ENCODE measurements around the gene LRRC8B.
"Not testable (repeated sequence)": the region's sequence is repeated elsewhere in the genome, so short reads cannot be mapped to it uniquely, and the experiment has no call there.

Gene LRRC8B

DNA sequence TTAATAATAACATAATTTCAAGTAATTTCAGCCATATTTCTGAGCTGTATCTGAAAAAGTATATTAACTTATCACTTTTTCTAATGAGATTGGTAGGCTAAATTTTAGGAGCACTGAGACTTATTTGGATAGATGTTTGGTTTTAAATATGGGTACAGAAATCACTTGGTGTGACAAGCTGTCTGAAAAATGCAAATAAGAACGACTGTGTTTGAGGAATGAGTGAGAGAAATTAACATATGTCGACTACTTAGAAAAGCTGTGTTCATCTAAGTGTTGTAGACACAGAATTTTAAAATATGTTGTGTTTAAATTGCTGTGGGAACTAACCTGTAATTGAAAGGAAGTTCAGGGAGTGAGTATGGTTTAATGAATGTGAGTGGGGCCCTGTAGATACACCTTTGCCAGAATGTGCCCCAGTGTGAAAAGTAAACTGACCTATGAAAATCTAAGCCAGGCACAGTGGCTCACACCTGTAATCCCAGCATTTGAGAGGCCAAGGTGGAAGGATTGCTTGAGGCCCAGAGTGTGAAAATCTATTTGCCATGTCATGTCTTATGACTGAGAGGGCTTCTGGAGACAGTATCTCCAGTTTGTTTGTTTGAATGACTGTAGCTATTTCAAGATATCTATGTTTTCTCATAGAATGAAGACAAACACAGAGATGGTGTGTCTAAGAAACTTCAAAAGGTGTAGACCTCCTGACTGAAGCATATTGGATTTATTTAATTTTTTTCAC is 54.5 kb downstream of the LRRC8B start:
- no peak for DNase-seq (ENCODE audit: low read depth in 2 of 2, low spot score in 1 of 2)

DNA sequence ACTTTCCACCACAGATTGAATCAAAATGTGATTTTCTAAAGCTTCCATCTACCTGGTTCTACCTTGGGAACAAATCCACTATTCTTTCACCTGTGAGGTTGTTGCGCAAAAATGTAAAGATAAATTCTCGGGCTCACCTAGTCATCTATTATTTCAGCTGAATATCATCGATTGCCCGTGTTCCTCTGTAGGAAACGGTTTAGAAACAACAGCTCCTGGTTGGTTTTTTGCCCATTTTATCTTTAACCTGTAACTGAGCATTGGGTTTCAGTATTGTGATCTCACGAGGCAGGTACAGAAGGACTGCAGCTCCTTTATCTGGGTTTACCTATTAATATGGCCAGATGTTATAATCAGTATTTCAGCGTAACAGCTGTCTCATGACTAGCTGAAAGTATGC is 55.4 kb downstream of the LRRC8B start:
- no peak for DNase-seq (ENCODE audit: low read depth in 2 of 2, low spot score in 1 of 2)

DNA sequence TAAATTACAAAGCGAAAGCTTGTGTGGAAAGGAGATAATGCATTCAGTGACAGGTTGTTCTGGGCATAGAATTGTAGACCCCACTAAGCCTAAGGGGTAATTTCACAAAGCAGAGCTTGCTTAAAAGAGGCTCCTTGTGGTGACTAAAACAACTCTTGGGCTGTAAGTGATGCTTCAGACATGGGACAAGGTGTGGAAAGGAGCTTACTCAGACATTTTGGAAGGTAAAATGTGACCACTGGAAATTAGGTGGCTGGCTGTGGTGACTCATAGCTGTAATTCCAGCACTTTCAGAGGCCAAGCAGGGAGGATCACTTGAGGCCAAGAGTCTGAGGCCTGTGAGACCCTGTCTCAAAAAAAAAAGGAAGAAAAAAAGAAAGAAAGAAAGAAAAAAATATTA is 57.2 kb downstream of the LRRC8B start:
- no peak for DNase-seq (ENCODE audit: low read depth in 2 of 2, low spot score in 1 of 2)

DNA sequence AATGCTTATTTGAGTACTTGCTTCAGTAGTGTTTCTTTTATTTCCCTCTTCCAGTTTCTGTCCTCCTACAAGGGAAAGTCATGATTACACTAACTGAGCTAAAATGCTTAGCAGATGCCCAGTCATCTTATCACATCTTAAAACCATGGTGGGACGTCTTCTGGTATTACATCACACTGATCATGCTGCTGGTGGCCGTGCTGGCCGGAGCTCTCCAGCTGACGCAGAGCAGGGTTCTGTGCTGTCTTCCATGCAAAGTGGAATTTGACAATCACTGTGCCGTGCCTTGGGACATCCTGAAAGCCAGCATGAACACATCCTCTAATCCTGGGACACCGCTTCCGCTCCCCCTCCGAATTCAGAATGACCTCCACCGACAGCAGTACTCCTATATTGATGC is 57.9 kb downstream of the LRRC8B start:
- no peak for DNase-seq (ENCODE audit: low read depth in 2 of 2, low spot score in 1 of 2)

DNA sequence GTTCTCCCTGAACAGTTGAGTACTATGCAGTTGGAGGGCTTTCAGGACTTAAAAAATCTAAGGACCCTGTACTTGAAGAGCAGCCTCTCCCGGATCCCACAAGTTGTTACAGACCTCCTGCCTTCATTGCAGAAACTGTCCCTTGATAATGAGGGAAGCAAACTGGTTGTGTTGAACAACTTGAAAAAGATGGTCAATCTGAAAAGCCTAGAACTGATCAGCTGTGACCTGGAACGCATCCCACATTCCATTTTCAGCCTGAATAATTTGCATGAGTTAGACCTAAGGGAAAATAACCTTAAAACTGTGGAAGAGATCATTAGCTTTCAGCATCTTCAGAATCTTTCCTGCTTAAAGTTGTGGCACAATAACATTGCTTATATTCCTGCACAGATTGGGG is 59.6 kb downstream of the LRRC8B start:
- no peak for DNase-seq (ENCODE audit: low read depth in 2 of 2, low spot score in 1 of 2)

DNA sequence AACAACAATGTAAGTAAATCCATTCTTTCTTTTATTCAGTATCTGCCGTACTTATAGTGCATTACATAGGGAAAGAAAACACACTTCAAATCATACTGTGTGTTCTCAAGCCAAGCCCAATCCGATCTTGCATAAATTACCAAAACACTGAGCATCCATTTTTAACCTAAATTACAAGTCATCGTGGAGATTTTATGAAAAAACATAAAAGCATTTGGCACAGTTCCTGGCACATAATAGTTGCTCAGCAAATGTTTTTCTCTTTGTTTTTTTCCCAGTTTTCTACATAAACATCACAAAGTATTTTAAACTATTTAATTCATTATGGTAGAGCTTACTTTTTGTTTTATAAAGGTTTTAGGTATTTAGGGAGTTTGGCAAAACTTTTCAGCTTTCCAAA is 60.2 kb downstream of the LRRC8B start:
- DNase-seq (ENCODE audit: low read depth in 2 of 2, low spot score in 1 of 2), result no peak

DNA sequence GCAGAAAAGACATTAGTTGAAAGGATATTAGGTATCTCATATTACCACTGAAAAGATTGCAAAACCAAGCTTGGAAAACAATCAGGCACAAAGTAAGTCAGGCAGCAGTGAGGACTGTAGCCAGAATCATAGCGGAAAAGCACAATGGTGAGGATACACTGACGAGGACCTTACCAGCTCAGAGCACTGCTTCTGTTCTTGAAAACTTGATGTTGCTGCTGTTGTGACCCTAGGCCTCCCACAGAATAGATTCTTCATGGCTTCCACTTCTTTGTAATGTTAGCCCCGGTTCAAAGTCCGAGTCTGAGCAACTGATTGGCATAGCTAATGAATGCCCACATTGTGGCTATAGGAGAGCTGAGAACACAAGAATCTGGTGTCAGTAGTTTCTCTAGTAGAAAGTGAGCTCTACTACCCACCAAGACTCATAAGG is 63.1 kb downstream of the LRRC8B start:
- DNase-seq (ENCODE audit: low read depth in 2 of 2, low spot score in 1 of 2), result no peak

DNA sequence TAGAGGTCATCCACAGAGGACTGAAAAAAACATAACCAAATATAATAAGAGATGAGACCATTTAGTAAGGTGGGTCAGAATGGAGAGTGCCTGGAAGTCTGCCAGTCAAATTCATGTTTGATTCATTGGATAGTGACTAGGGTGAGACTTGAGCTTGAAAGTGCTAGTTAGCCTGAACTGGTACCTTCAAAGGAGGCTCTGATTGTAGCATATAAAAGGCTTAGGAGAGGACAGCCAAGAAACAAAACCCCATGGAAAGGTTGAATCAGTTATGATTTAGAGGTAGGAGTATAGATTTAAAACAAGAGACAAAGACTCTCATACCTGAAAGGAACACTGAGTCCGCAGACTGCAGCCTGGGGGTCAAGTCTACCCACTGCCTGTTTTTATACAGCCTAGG is 63.9 kb downstream of the LRRC8B start:
- DNase-seq (ENCODE audit: low read depth in 2 of 2, low spot score in 1 of 2), result no peak

DNA sequence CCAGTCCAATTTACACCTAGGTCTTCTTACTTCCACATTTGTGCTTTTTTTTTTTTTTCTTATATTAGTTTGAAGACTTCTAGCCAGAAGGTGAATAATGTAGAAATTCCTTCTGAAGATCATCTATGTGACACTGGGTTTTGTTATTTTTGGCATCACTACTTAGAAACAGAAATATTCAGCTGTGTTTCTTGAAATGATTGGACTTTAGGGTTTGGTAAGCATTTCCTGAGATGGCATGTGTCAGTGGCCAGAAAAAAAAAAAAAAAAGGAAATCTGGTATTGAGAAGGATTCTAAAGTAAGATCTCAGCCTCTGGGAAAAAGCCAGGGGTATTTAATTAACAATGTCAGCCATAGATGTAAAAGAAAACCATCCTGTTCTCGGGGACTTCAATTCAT is 64.9 kb downstream of the LRRC8B start:
- DNase-seq (ENCODE audit: low read depth in 2 of 2, low spot score in 1 of 2), result no peak

DNA sequence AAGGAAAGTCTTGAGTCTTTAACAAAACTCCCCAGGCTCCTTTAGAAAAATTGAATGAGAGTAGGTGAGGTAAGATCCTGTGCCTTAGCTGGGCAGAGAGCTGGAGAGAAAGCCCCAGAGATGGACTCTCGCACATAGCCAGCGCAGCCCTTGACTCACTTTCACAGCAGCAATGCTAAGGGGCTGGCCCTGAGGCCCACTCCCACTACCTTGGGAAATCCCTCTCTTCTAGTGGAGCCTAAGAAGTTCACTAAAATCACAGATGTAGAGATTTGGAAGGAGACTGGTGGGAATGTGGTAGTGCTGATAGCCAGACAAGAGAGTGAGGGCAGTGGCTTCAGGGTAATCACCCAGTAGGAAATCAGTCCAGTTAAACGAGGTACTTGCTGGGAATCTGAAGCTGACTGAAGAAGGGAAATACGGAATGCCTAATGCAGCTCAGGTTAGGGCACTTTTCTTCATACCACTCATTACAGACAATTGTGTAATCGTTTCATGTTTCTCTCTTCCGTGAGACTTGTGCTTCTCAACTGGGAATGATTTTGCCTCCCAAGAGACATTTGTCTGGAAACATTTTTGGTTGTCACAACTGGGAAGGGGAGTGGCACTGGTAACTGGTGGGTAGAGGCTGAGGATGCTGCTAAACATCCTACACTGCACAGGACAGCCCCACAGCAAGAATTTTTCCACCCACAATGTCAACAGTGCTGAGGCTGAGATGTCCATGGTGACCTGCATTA is 65.9 kb downstream of the LRRC8B start:
- no peak for DNase-seq (ENCODE audit: low read depth in 2 of 2, low spot score in 1 of 2)

DNA sequence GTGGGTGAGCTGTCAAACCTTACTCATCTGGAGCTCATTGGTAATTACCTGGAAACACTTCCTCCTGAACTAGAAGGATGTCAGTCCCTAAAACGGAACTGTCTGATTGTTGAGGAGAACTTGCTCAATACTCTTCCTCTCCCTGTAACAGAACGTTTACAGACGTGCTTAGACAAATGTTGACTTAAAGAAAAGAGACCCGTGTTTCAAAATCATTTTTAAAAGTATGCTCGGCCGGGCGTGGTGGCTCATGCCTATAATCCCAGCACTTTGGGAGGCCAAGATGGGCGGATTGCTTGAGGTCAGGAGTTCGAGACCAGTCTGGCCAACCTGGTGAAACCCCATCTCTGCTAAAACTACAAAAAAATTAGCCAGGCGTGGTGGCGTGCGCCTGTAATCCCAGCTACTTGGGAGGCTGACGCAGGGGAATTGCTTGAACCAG is 68.3 kb downstream of the LRRC8B start:
- not testable (repeated sequence) for DNase-seq (ENCODE audit: low read depth in 2 of 2, low spot score in 1 of 2)

DNA sequence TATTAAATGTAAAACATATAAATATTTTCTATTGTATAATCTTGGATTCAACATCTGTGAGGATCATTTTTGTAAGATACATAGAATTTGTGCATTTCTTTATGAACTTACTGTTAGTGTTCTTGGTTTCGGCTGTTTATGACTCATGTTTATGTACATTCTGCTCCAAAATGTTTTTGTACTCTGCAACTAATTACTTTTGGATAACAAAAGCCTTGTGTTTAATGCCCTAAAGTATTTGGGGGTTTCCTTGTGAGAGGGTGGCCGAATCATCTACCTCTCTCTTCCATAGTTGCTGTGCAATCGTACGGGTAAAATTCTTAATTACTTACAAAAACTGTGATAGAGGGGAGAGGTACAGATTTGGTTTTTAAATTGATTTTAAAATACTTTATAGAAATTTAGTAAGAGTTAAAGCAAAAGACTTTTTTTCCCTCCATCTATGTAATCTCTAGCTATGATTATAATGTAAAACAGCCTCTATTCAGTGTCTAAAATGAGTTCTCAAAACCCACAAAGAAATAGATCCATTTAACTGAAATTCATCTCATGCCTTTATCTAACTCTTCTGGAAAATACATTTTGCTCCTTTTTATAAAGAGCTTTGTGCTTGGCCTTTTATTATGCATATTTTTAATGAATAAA is 69.6 kb downstream of the LRRC8B start:
- no peak for DNase-seq (ENCODE audit: low read depth in 2 of 2, low spot score in 1 of 2)

DNA sequence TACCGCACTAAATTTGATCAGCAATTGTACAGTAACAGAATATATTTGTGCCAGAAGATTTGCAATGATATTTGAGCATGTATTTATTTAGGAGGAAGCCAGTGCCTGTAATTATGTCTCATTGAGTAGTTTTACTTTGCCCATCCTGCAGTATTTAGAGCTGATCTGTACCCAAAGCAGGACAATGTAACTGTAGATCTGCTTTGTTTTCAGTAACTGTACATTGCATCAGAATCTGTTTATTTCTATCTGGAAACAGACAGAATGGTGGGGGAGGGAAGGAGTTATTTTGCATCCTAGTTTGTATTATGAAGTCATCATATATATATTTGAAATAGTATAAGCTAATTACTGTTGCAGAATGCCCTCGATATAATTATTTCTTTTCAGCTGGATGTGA is 72.1 kb downstream of the LRRC8B start:
- DNase-seq (ENCODE audit: low read depth in 2 of 2, low spot score in 1 of 2), result no peak

DNA sequence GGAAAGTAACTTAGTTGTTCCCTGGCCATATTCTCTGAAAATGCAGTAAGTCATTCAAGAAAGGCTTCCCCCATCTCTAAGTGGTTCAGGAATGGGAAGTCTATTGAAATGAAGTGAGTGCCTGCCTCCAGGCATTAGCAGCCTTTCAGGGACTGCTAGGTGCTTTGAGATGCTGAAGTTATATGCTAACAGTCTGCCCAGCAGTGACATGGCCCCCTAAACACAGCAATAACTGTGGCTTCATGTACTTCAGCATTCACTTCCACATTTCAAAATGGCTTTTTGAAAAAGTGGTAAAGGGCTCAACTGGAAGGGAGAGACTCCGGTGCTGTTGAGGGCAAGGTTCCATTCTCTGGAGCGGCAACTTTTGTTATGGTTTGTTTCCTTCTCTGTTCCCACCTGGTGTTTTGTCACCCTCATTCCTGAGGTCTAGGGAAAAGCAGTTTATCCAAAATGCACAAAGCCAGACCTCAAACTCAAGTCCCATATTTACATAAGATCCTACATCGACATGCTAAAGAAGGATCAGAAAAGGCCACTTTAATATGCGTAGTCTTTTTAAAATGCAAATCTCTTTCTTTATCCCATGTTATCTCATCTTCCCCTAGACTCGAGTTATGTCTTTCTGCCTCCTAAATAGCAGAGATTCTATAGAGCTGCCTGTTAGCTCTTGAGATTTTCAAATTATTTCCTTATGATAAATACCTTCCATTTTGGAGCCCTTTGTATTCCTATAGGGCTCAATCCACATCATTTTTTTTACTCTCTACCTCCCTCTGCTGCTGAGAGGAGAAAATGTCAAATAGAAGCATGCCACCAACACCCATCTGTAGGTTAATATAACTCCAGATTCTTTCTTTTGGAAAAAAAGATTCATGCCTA is 74.1 kb downstream of the LRRC8B start:
- DNase-seq (ENCODE audit: low read depth in 2 of 2, low spot score in 1 of 2), result no peak

DNA sequence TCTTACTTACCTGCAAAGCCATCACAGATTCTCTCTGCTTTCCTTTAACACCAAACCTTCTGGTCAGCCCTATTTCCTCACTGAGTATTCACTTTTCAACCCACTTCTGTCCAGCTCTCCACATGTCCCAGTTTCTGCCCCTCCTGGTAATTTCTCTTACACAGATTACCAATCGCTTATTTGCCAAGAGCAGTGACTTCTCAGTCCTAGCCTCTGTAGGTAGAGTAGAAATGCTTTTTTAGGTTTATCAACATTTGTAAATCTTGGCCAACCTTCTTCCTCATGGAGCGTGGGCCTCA is 74.7 kb downstream of the LRRC8B start:
- no peak for DNase-seq (ENCODE audit: low read depth in 2 of 2, low spot score in 1 of 2)

DNA sequence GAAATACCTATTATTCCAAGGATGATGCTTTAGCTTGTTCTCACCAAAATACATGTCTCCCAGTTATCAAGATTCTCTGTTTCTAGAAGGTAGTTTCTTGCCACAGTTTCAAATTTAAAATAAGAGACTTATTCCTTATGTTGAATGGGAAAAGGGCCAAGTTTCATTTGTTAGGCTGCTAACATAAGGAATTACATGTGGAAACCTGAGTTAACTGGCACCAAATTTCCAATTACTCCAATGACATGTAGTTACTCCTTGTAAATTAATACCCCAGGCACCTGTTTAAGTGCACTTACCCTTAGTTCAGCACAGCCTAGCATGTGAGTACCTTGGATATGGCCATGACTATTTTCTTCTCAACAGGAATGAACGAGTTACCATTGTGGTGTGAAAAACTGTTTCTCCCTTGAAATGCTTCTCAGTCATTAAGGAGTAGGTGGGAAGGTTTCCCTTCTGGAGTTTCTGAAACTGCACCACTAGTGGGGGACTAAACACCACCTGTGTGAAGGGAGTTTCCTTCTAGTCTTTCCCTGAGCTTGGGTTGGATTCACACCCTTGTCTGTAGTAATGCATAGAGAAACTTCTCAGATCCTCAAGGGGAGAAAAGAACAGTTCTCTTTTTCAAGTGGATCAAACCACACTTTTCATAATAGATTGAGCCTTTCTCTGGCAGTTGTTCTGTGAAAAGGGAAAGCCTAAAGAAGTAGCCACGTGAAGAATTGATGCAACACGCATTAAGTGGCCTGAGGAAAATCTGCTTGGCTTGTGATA is 76.0 kb downstream of the LRRC8B start:
- no peak for DNase-seq (ENCODE audit: low read depth in 2 of 2, low spot score in 1 of 2)

DNA sequence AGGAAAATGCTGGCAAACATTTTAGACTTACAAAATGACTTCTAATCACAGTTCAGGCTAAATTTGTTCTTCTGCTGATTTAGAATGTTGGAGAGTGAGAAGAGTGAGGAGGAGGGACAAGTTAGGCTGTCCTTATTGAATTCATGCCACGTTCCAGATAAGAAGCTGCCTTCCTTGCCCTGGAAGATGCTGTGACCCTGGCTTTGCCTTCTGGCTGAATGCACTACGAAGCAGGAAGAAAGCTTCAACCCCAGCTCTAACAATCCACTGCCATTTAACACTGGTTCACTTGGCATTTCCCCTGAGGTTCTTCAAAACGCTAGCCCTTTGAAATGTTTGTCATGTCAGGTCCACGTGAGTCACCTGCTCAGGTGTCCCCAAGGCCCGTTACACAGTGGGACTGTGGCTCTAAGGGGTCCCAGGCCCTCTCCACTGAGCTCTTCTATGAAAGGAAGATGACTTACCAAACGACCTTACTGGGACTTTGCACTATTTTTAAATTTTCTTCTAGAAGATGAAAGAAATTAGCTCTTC is 78.3 kb downstream of the LRRC8B start:
- DNase-seq (ENCODE audit: low read depth in 2 of 2, low spot score in 1 of 2), result peak in 1 of 2 donors; percentile 18

DNA sequence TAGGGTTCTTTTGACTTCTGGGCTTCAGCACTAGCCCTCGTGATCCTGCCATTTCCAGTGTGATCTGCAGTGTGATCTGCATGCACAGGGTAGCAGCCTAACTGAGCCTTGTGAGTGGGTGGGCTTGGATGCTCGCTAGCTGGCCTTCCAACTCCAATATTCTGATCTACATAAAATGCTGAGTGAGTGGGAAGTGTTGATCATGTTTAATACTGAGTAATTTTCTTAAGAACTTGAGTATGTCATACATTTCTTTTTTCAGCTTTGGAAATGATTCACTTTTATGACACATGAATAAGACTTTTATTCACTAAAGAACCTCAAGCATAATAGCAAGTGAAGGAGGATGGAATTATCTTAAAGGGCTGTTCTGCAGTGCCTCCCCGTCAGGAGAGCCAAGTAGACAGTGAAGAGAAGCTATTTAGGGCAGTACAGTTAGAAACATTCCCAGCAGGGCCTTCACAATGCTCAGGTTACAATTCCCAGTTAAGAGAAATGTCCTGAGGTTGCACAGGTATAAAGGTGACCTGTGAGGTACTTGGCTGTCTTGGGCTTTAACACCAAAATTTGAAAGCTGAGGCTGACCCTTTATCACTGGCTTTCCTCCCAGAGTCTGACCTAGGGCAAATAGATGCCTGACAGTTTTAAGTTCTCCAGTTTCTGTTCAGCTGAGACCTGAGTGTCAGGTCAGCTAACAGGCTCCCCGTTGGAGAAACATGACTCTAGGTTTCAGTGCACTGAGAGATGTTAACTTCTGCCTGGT is 79.2 kb downstream of the LRRC8B start:
- peak in 1 of 2 donors; percentile 29 for DNase-seq (ENCODE audit: low read depth in 2 of 2, low spot score in 1 of 2)

DNA sequence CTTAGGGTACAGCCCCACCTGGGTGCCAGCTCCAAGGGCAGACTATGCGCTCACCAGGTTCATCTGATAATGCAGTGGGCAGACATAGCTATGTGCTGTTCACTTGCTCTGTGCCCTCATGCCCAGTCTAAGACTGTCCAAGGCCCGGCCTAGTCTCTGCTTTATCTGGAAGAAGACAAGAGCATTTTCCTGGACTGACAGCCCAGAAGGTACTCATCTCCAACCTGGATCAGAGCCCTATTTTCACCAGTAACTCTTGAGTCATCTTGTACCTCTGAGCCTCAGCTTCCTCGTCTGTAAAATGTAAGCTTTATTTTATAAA is 79.7 kb downstream of the LRRC8B start:
- no peak for DNase-seq (ENCODE audit: low read depth in 2 of 2, low spot score in 1 of 2)

DNA sequence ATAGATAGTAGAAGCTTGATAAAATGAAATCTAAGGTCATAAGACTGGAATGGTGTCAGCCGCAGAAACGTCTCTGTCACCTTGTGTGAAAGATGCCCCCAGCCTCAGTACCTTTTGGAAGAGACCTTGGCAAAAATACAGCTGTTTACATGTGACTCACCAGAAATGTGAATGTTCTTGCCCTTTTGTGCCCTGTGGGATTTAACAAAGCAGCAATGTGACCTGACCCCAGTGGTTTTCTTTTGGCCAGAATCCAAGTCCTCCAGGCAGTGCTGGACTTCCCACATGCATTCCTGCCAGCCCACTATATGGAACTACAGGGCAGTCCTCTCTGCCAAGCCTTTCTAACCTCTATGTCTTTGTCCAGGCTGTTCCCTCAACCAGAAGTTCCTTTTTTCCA is 81.1 kb downstream of the LRRC8B start:
- no peak for DNase-seq (ENCODE audit: low read depth in 2 of 2, low spot score in 1 of 2)

All from stimulated activated CD8-positive, alpha-beta memory T cell treated with anti-CD3 and anti-CD28 coated beads, Interleukin-4, amount 100 ng/mL, for 4 hours (primary cell).